DMS79 (cell line): ENCODE measurements around the gene NODAL.

ENCODE experiments used
- DNase-seq: peaks from one replicate; lab custom pipeline; 2025; lab: John Stamatoyannopoulos, UW

NODAL gene

GRCh38 chr10:70462349-70462984, 21.0 kb upstream of the NODAL start:
- DNase-seq, result peak; percentile 68

DNA sequence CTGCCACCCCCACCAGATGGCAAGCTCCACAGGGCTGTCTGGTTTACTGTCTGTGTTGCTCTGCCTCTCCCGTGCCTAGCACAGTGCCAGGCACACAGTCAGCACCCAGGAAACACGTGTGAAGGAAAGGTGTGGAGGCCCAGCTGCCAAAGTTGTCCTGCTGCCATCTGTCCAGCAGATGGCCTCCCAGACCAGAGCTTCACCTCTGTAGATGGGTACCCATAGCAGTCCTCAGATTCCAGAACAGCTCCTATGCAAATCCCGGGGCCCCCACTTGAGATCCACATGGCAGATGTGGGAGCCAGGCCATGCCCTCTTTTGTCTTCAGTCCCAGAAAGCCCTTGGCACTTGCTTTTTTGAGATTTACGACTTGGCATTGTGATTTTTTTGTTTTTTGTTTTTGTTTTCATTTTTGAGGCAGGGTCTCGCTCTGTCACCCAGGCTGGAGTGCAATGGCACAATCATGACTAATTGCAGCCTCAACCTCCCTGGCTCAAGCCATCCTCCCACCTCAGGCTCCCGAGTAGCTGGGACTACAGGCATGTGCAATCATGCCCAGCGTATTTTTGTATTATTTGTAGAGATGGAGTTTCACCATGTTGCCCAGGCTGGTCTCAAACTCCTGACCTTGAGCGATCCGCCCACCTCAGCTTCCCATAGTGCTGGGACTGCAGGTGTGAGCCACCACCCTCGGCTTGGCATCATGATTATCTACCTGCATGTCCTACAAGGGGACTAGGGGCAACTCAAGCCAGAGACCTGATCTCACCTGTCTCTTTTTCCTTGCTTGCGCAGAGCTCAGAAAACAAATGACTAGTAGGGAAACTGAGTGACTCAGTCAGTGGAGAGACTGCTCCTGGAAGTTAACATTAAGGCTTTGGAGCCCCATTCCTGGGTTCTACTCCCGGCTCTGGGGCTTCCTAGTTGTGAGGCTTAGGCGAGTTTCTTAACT, 20.2 kb upstream of the NODAL start:
- DNase-seq, result no peak

DNA sequence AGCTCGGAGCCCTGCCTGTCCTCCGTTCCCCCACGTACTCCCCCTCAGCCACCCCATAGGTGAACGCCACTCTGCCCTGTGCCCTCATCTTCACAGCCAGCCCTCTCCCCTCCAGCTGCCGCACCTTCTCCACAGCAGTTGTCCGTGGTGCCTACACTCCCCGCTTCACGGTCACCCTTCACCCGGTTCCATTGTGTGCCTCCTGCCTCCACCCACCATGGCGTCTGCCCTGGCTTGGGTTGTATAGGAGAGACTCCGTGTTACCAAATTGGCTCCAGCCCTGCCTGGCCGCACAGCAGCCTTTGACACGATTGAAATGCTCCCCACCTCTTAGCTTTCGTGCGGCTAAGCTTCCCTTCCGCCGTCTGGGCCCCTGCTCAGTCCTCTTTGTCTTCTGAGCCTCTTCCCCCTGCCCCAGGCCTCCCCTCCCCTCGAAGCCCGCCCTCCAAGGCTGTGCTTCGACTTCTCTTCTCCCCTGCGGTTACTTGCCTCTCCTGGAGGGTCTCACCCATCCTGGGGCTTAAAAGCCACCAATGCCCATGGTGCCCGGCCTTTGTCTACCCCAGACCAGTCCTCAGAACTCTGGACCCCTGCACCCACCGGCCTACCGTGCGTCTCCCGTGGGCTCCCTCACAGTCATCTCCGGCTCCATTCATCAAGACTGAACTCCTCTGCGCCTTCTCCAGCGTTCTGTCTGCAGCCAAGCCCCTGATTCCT, 18.5 kb upstream of the NODAL start:
- DNase-seq, result no peak

- DNase-seq, result no peak
These were observed 17.7 kb upstream of the NODAL start for GRCh38 chr10:70459061-70459773.

DNA sequence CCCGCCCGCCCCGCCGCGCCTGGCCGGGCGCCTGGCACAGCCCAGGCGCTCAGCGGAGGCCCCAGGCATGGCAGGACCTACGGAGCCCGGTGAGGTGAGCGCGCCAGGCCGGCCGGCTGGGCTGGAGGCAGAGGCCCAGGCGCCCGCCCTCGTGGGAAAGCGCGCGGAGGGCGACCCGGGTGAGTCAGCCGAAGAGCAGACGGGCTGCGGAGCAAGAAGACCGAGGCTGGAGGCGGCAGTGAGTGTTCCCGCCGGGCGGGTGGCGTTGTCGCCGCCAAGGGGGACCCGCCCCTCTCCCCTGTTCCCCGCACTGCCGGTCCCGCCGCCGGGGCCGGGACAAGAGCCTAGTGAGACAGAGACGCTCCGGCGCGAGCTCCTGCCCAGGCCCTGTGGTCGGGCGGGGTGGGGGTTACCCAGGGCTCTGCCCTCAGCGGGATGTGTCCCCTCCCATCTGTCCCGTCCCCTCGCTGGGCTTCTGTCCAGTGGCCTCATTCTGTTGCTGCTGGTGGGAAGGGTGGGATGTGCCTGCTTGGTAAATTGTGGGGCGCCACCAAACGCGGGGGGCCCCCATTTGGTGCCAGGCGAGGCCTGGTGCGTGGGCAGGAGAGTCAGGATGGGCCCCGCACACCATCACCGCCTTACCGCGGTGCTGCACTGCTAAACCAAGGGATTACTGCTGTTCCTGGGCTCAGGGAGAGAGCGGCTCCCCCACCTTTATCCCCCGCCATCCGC, 17.0 kb upstream of the NODAL start:
- no peak for DNase-seq

DNA sequence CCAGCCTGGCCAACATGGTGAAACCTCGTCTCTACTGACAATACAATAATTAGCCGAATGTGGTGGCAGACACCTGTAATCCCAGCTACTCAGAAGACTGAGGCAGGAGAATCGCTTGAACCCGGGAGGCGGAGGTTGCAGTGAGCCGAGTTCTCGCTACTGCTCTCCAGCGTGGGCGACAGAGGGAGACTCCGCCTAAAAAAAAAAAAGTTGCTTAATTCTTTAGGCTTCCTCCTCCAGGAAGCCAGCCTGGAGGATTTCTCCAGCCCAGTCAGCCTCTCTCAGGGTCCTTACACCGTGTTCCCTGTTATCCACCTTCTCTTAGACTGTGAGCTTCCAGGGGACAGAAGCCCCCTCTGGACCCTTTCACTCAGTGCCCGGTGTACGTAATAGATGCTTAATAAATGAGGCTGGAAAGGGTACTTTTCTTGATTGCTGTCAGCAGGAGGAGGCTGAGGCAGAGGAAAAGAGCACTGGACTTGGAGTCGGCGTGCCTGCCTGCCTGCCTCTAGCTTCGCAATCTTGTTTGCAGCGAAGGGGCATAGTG, 16.4 kb upstream of the NODAL start:
- DNase-seq, result no peak

DNA sequence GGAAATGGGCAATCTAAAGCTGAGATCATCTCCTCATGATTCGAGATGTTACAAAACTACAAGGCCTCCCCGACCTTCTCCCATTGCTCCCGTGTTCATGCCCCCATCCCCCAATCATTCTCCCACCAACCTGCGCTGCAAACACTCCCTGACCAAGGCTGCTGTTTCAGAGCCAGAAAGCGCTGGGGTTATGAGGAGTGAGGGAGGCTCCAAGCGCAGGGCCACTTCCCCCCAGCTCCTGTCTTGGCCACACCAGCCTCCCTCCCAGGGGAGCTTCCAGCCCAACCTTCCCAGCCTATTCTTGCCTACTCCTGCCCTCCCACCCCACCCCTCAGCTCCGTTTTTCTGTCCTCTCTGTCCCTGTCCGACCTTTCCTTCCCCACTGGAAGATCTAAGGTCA, 14.7 kb upstream of the NODAL start:
- no peak for DNase-seq

DNA sequence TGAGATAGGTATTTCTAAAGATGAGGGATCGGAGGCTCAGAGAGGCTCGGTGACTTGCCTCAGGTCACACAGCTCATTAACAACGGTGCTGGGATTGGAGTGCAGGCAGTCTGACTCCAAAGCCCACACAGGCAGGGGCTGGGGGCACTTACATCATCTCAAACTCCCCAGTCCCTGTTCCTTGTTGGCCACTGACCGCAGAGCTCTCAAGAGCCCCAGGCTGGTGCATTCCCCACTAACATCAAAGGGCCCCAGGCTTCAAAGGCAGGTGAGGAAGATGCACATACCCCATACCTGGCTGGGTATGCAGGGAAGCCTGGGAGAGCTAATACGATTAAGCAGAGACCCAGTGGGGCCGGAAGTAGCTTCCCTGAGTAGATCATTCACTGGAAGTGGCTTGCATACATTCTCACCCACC, 13.7 kb upstream of the NODAL start:
- no peak for DNase-seq

DNA sequence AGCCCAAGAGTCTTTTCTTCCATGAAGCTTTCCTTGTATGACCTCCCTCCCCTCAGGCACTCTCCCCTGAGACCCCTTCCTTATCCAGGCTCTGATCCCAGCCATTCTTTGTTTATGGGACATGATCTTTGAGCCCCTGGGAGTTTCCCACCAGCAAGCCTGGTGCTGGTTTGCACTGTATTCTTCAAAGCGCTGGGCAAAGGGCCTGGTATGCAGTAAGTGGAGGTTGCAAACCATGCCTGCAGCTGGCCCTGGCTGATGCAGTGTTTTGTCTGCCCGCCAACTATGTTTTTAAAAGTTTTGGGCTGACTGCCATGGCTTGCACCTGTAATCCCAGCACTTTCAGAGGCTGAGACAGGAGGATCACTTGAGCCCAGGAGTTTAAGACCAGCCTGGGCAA, 6.8 kb upstream of the NODAL start:
- DNase-seq, result no peak

DNA sequence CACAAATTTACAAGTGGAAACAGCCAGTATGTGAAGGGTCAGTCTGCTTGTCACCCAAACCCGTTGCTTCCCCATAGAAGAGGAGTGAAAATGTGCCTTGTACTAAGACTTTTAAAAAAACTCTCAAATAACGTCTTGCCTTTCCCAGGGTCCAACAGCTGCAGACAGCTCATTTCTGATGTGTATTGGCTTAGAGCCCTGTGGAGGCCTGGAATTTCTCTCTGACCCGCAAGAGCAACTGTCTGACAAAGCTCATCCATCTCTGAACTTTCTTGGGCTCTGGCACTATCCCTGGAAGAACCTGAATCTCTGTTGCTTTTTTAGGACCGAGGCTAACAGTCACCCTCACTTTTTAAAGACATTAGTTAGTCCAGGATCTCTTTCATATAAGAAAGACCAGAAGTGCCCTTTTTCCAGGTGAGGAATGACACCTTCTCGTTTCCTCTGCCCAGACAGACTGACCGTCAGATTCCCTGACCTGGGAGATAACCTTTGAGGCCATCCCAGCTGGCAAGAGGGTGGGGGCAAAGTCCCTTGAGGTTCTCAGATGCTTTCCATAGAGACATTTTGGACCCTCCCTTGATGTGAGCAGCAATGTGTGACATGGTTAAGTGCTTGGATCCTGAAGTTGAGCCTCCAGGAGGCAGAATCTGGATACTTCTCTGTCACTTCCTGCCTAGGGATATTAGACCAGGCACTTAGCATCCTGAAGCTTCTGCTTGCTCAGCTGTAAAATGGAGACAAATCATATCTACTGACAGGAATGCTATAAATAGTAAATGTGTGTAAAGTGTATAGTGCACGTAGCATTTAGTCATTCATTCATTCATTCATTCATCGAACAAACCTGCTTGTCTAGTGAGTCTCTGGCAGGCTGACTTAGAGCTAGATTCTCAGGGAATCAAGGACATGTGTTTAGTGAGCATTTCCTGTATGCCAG, 4.5 kb upstream of the NODAL start:
- no peak for DNase-seq

GRCh38 chr10:70444744-70445143, 3.3 kb upstream of the NODAL start:
- DNase-seq, result no peak

DNA sequence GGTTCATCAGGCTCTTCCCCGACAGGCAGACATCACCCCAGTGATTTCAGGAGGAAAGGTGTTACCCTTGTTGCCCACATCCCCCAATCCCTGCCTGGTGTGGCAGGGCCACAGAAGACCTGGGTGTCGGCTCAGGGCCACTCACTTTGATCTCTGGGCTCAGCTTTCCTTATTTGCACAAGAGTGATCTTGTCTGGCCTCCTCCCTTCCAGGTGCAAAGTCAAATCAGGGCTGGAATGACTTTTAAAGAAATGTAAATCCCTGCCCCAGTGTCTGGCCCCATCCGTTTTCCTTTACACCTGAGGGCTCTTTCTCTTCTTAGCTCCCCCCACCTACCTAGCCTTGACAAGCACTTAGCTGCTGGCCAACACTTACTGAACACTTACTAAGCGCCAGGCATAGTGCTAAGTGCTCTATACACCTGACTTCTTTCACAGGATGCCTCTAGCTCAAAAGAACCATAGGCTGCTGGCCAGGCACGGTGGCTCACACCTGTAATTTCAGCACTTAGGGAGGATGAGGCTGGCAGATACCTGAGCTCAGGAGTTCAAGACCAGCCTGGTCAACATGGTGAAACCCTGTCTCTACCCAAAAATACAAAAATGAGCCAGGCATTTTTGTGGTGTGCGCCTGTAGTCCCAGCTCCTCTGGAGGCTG, 979 bp upstream of the NODAL start:
- DNase-seq, result no peak

DNA sequence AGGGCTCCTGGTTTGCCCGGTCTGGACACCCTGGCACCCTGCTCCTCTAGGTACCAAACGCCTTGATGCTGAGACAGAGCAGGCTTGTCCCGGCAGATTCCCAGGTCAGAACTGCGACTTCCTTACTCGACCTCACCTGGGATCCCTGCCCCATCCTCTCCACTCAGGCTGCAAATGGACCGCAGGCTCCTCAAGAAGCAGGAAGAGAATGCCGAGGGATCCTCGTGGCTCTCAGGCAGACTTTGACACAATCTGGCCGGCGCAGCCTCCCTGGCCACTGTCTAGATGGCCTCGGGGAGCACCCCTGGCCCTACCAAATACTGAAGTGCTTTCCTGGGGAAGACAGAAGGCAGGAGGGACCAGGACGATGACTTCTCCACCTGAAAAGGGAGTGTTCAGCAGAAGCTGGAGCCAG, 421 bp upstream of the NODAL start:
- DNase-seq, result peak; percentile 15

DNA sequence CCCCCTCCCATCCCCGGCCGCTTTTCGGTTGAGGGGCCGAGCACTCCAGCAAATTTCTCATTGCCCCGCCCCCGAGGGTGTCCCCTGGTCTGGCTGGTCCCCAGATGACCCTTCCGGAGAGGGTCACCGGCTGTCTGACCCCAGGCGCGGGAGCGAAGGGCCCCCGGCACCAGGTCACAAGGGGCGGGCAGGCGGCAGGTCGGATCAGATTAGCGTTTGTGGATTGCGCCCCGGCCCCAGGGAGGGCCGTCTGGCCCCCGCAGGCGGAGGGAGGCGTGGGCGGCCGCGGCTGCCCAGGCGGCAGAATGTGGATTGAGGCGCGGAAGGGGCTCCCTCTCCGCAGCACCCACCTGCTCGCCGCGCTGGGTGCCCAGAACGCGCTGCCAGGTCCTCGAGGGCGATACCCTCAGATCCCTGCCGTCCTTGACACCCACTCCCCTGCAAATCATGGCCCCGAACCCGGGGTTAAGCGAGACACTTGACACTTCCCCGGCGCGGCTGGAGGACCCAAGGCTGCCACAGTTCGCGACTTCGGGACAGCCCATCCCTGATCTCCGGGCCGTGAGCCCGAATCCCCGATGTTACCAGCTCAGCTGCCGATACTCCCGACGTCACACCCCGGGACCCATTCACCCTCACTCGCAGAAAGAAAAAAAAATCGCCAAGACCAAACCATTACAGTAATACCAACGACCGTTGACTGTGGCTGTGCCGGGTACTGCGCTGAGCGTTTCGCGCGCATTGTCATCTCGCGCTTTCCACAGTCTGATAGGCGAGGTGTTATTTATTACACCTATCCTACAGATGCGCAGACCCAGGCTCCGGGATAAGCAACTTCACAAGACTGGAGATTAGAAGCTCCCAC, 953 bp downstream of the NODAL start:
- no peak for DNase-seq

DNA sequence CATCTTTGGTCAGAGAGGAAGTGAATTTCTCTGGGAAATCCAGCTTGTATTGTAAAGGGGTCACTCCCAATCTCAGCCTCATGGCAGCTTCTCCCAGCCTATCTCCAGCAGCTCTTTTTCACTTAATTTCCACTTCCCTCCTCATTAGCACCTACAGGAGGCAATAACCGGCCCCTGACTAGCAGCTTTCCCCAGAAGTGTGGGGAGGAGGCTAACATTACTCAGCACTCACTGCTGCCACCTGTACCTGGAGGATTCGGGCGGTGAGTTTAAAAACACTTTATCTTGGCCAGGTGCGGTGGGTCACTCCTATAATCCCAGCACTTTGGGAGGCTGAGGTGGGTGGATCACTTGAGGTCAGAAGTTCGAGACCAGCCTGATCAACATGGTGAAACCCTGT, 3.8 kb downstream of the NODAL start:
- no peak for DNase-seq

DNA sequence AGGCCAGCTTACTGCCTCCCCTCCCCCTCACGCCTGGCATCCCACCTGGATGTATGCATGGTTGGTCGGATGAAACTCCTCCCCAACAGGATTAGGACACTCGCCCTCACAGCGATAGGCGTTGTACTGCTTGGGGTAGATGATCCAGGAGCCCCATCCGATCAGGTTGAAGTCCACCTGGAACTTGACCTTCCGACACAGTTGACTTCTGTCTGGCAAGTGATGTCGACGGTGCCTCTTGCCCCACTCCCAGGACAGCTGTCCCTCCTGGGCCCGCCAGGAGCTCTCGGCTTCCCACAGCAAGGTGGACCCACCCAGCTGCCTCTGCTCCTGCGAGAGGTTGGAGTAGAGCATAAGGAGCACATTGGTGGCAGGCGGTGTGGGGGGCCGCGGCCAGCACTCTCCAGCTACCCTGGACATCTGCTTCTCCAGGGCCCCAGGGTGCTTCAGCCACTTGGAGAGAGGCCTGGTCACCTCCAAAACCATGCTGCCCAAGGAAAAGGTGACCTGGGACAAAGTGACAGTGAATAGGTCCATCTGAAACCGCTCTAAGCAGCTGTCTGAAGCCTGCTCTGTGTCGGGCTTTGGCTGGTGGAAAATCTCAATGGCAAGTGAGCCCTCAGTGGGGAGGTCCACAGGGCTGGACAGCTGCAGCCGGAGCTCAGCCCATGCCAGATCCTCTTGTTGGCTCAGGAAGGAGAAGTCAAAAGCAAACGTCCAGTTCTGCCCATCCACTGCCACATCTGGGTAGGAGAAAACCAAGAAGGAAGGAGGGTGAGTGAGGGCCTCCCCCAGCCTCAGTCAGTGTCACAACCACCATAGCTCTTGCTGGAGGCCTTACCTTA, 6.0 kb downstream of the NODAL start:
- DNase-seq, result no peak

DNA sequence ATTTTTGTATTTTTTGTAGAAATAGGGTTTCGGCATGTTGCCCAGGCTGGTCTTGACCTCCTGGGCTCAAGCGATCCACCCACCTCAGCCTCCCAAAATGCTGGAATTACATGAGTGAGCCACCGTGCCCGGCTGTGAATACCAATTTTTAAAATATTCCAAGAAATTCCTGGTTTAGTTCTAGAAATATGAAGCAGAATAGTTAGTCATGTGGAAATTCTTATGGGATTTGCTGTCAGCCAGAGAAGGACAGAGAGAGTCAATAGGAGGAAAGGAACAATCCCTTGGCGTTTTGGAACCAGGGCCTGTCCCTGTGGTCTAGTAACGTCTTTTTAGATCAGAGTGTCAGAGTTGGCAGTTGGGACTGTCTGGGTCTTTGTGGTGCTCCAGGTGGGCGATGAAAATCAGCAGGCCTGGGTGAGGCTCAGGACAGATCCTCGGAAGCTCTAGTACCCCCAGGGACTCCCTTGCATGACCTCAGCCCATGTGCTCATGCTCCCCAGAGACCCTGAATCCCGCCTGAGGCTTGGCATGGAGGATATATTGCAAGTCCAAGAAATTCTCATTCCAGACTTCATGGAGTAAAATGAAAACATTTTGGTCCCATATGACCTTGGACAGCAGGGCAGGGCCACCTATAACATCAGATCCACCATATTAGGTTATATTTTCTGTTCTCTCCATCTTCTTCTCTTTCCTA, 7.8 kb downstream of the NODAL start:
- no peak for DNase-seq
